HG03108 (cell line): ENCODE results near the gene SORCS3.

Experiments used
- ATAC-seq: cut with Tn5 transposase; IDR thresholded peaks from one replicate; pipeline ENCODE4 v1.9.1; 2021; ENCODE audit warnings: moderate library complexity; ENCODE audit not compliant: unreplicated experiment

SORCS3 gene

DNA sequence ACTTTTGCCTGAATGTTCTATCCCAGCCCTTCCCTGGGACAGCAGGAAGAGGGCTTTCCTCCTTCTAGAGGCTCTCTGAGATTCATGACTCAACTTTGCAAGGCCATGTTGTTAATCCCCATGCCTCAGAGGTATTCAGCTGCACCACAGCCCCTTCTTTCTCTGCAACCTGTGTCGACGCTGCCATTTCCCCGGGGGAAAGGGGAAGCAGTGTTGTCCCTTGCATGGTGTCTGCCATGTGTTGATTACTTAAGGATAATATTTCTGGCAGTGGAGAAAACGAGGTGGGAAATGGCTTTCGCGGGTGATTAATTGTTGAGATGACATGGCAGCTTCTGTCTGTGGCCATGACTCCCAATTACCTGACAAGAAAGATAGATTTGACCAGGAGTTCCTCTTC, 133.1 kb downstream of the SORCS3 start:
- ATAC-seq = no peak

DNA sequence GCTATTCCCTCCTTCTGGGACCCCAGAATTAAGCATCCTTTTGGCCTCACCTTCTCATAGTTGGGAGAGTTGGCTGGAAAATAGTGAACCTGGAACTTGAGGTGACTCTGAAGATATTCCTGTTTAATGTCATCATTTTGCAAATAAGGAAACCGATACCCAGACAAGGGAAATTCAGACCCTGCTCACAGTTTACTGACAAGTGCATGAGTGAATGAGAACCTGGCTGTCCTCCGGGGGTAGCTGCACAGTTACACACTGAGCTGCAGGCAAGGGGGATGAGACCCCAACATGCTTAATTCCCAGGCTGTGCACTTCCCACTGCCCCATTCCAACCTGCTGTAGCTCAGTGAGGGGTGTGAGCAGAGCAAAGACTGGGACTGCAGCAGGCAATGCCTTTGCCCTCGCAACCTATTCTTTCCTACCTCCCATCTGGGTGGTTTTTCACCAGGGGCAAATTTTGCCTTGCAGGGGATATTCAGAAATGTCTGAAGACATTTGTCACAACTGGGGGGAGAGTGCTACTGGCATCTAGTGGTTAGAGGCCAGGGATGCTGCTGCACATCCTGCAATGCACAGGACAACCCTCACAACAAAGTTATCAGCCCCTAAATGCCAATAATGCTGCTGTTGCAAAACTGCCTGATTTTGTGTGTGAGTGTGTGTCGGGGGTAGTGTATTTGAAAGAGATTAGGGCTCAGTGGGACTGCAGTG, 136.2 kb downstream of the SORCS3 start:
- ATAC-seq = no peak

DNA sequence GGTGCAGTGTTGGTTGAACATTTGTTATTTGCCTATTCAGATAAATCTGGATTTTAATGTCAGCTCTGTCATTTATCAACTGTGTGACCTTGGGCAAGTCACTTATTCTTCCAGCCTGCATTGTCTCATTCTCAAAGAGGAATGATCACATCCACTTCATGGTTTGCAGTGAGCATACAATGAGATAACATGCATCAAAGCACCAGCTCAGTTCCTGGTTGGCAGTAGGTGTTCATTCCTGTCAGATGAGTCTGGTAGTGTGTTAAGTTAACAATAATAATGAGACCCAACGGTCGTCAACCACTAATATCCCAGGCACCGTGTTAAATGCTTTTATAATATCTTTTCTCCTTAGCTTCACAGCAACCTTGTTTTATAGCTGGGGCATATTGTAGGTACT, 137.3 kb downstream of the SORCS3 start:
- no peak for ATAC-seq

DNA sequence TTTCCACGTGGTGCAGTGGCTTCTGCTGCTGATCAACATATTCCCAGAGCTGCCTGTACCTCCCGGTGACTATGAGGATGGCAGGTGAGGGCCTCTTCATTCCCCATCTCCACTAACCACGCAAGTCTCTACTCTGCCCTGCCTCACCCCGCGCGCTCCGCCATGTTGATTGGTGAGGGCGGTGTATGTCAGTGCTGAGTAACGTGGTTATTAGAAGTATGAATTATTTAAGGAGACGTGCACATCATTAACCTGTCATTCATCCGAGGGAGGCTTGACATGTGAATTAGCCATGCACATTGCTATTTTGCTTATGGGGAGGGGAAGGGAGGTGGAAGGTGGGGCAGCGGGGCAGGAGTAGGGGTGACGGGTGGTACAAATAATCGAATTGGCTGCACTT, 138.6 kb downstream of the SORCS3 start:
- no peak for ATAC-seq

DNA sequence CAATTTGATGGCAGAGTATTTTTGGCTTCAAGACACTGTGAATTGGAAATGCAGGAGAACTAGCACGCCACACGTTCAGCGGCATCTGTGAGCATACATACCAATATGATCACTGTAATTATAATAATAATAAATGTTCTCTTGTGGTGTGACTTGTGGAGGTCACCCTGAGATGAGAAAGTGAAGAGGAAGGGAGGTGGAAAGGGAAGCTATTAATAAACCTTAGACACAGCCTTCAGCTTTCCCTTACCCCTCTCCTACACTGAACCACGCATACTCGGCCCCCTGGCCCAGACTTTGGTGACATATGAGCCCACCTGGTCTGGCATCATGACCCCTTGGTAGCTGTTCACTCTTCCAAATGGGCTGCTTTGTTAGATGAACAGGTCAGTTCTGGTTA, 139.1 kb downstream of the SORCS3 start:
- no peak for ATAC-seq

DNA sequence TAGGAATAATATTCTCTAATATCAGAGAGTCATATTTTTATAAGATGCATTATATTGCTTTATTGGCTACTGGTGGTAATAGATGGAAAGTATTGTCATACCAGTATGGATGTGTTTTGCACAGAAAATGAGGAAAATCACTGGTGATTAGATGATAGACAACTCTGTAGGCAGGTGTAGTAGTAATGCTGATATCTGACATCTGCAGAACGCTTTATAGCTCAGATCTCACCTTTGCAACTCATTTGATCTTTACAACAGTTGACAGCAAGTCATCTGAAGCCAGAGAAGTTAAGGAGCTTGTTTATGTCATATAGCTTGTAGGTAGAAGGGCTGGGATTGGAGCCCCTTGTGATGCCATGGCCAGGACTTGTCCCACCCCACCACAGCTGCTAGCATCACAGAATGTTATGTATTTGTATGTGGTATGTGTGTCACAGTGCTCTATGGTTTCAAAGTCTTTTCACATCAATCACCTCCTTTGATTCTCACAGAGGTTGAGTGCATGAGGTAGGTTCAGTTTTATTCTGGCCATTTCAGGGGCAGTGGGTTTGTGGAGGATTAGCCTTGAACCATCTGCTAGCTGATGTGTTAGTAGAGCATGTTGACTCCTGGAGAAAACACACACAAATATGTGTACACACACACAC, 140.0 kb downstream of the SORCS3 start:
- ATAC-seq = no peak

DNA sequence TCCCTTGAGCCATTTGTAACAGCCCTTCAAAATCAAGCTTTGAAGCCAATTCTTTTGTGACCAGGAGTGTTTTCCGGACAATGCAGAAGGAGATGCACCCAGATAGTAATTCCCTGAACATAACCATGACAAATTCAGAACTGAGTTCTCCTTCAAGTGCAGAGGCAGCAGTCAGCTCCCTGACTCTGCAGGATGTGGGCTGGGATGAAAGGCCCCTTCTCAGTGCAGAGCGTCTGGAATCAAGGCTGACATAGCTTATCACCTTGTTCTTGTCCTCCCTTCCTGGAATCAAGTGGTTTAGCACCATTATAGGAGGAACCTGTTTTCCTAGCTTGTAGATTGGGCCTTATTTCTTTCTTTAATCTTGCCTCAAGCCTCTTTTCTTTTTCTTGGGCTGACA, 143.4 kb downstream of the SORCS3 start:
- ATAC-seq = no peak

DNA sequence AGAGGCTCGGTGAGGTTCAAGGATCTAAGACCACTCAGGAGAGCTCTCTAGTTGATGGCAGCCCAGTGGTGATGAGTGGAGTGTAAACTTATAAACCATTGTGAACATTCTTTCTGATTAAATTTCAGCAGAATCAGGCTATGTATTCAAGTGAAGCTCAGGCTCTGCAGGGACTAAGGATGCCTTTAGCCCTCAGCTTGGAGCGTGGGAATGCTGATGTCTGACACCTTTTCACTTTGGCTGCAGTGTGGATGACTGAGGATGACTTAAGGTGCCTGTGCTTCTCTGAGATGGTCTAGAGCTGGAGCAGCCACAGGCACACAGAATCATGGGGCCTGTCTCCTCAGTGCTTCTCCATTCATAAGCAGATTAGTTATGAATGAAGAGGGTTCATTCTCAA, 150.4 kb downstream of the SORCS3 start:
- ATAC-seq = no peak

DNA sequence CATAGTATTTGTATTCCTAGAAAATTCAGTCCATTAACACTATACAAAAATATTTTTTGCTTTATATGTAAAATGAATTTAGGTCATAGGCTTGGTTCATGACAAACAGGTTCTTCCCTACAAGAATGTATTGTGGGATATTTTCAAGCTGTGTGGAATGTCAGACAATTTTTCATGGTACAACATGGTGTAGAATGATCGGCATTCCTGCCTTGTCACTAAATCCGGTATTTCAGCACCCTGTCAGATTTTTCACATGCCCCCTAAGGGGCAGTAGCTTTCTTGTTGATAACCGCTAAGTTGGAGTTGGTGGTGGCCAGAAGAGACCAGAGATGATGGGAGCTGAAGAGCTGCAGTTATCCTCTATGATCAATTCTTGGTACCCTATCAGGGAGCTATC, 154.3 kb downstream of the SORCS3 start:
- ATAC-seq = no peak

DNA sequence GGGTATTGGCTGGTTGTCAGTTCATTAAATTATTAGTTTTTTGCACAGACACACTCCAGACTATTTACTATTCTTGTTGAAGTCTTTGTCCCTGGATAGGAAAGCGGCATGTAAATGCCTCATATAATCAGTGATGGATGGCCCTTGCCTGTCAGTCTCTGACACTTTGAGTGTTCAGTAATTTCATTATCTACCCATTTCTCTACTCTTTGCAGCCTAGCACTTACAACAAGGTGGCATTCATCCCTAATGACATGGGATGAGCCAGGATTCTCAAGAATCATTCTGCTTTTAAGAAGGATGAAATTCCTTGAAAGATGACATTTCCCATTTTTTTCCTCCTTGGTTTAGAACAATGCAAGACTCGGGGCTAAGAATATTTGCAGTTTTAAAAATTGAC, 155.7 kb downstream of the SORCS3 start:
- ATAC-seq = no peak

DNA sequence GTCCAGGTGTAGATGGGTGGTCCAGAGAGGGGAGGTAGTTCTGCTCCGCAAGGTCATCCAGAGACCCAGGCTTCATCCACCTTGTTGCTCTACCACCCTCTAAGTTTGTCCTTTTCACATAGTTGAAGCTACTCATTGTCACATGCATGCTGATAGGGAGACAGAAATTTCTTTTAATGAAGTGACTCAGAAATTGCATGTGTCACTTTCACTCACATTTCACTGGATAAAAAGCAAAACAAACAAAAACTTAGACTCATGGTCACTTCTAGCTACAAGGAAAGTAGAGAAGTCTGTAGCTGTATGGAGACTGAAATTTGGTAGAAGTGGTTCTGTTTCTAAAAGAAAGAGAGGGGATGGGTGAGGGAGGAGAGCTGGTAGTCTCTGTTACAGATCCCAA, 161.9 kb downstream of the SORCS3 start:
- ATAC-seq = no peak

DNA sequence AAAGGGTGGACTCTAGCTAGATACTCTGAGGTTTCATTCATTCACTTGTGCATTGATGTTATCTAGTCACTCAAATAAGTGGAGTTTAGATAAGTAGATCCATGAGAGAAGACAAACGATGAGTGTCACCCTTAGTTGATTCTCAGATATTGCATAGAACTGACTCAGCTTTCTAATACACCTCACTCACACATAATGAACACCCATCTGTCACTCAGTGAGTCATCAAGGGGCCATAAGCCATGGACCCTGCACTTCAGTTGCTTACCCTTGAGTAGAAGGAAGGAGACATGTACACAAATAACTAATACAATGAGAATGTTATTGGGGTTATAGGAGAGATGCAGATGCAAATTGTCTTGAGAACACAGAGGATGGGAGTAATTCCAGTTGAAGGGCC, 163.8 kb downstream of the SORCS3 start:
- no peak for ATAC-seq

DNA sequence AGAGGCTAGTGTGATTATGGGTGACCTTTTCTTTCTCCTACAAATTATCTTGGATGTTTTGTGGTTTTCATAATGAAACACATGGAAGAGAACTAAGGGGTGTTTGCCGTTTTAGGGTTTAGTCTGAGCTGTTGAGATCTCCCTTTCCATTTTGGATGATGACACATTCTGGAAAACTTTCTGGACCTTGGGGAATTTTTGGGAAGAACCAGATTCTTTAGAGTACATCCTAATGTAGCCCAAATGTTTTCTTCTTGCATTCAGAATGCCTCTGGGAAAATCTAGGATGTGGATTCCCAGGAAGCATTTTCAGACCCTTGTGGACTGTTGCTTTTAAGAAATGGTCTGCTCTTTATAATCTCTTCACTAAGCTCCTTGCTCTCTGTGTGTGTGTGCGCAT, 165.7 kb downstream of the SORCS3 start:
- no peak for ATAC-seq

DNA sequence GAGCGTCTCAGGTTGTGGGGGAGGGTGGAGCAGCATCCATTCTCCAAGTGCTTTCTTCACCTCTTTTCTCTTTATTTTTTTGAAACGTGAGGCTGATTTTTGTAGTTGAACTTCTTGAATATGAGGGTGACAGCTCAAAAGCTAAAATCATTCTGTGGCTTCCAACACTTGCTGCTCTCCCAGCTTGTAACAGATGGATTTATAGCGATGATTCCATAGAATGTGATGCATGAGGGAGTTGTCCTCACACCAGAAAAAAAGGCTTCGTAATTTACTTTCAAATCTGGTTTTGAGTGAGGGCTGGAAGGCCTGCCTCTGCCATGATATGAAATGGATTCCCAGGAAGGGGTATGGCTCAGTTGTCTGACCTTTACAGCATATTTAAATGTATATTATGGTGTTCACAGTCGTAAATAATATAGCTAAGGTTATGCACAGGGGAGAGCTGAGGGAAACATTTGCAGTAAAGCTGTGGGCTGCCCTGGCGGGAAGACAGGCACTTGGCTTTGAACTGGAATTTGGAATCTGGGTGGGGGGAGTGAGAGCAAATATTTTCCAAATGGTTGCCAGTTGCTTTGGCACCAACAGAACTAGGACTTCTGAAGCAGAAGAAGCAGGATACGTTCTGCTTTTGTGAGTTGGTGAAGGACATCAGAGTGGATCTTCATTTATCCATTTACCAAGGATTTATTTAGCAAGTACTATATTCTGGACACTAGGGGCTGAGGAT, 166.7 kb downstream of the SORCS3 start:
- ATAC-seq = no peak

DNA sequence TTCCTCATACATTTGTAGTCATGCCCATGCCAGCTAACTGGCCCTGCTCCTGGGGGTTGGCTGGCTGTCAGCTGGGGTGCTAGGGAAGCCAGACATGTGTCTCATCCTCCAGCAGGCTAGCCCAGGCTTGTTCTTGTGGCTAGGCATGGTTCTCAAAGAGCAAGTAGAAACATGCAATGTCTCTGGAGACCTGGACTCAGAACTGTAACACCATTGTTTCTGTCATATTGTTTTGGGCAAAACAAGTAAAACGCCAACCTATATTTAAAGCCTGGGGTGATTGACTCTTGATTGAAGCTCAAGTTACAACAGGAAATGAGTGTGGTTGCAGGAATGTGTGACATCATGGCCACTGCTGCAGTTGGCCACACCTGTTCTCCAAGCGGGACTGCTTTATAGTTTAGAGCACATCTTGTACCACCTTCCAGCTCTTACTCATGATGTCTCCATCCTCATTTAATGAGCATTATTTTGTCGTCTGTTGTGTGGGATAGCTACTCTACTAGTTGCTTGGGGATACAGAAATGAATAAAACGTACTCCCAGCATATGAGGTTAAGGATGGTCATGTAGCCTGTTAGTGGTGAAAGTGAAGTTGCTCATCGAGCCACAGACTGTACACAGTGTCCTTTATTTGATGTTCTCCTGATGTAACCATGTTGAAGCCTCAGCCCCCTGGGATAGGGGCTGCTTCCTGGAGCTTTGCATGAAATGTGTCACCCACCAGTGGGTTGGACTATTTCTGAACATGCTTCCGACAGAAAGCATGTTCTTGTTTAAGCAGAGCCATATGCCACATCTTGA, 168.4 kb downstream of the SORCS3 start:
- peak; percentile 53 for ATAC-seq

DNA sequence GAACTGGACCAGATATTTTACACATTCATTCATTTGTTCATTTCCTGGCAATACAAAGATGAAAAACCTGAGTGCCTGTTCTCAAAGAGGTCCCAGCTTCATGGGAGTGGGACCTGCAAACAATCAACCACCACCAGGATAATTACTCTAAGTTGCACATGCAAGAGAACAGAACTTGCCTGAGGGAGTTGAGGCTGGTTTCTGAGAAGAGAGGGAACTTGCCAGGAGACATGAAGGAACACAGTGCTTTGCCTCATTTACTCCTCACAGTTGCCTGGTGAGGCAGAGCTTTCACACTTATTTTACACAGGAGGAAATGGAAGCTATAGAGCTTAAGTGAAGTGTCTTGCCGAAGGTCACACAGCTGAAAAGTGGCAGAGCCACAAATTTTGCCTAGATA, 170.1 kb downstream of the SORCS3 start:
- ATAC-seq = no peak

DNA sequence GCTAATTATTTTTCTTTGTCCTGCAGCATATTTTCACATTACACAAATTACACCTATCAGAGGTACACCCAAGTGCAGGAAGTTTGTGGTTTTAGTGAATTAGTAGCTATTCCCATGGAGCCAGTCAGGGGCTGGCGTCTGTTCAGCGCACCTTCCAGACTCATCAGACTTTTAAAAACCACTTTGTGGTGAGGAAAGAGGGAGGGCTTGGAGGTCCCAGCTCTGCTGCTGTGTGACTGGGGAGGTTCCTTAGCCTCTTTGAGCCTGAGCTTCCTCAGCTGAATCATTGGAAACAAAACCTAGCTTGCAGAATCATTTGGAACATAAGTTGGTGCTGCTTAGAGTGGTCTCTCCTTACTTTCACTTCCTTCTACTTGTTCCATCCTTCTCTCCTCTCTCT, 175.4 kb downstream of the SORCS3 start:
- ATAC-seq = no peak

DNA sequence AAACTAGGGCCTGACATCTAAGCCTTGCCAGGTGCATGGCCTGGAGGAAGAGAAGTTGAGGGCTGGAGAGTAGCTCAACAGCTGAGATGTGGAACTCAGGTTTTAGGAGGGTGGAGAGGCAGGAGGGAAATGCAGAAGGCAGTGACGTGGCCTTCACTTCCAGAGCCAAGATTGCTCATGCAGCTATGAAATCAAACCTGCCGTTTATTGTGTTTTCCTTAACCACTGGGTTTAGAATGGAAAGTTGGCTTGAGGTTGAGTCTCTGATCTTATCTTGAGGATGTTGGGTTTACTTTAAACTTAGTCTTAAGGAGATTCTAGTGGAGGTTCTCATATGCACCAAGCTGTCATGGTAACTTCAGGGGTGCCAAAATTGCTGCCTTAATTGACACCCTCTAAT, 178.6 kb downstream of the SORCS3 start:
- ATAC-seq = no peak

DNA sequence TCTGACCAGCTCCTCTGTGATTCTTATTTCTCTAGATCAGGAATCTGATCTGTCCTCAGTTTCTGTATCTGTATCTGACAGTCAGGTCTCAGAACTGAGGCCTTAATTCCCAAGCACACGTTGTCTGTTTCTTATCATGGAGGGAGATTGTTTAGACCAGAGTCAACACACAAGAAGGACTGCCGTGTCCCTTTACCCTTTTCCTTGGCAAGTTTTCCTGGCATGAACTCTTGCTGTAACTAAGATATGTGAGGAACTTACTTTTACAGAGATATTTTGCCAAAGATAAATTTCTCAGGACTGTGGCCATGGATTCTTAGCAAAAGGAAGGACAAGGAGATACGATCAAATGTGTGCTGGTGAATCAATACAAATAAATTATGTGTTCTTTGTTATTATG, 181.0 kb downstream of the SORCS3 start:
- no peak for ATAC-seq

DNA sequence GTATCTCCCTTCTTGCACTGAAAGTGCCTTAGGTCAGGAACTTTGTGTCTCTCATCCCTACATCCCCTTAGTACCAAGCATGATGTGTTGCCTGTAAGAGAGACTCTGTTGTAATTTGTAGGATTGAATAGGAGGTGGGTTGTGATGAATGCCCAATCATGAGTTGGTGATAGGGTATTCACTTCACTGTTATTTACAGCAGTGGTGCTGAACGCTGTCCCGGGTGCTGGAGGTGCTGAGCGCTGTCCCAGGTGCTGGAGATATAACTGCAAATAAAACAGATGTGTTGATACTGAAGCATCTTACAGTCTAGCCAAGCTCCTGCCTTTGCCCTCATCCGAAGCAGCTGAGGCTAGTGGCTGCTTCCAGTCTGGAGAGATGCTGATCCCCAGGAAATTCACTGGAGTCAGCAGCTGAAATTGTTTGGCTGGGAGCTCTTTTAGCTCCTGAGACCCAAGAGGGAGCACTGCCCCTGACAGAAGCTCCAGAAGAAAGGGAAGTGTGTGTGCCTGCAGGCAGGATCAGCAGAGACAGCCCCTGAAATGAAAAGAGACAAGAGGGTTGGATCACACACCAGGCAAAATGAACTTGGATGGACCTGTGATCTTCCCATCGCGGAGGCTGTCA, 183.4 kb downstream of the SORCS3 start:
- no peak for ATAC-seq

DNA sequence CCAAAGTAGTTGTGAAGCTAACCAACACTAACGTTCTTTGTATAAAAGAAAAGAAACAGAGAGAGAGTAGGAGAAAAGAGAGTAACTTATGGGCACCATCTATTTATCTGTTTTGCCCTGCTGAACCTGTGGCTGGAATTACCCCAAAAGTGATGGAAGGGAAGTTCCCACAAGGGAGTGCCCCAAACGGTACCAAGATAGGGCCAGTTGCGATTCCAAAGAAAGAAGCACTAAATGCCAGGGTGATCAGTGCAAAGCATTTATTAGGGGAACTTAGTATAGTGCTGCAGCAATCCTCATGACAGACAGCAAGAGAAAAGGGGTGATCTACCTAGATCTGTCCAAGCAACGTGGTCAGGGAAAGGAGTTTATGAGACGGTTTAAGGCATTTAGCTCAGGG, 190.2 kb downstream of the SORCS3 start:
- no peak for ATAC-seq
